MCF 10A (cell line): ENCODE results near the gene TNFSF15. TPM values are rescaled to one million over a fixed set of nuclear protein-coding genes. Genes with fewer than 3 reads are reported as not detected.

Experiments used
- BruUV-seq: library from RNA; stranded (reverse); fragments of 400-500 nt; replicated peaks from 2 replicates; lab custom pipeline; 2021; lab: Mats Ljungman, UMichigan
- CTCF ChIA-PET: fragments of 300-600 bp; sonication (Branson Sonifier 250); formaldehyde crosslinking; extraction: SDS; loops from one replicate; lab custom pipeline; 2021; ENCODE audit warnings: antibody characterized with exemption, inconsistent platforms; lab: Yijun Ruan, JAX
- POLR2A ChIA-PET: fragments of 300-600, 350-650 bp; sonication (Branson Sonifier 250); formaldehyde crosslinking; extraction: SDS; loops from one replicate; lab custom pipeline; 2020; ENCODE audit warnings: antibody characterized with exemption, inconsistent platforms; lab: Yijun Ruan, JAX
- DNase-seq: peaks from one replicate; pipeline ENCODE4 v3.0.0-alpha.2; 2018; ENCODE audit not compliant: unreplicated experiment
- H3K27ac Mint-ChIP-seq: one replicate; pipeline ENCODE4 v1.8.0; 2022; ENCODE audit warnings: mild to moderate bottlenecking, low read depth, mixed read lengths; ENCODE audit not compliant: unreplicated experiment
- H3K27me3 Mint-ChIP-seq: one replicate; pipeline ENCODE4 v1.8.0; 2022; ENCODE audit warnings: mixed read lengths; ENCODE audit not compliant: insufficient read depth, unreplicated experiment
- H3K36me3 Mint-ChIP-seq: one replicate; pipeline ENCODE4 v1.8.0; 2022; ENCODE audit warnings: mild to moderate bottlenecking, moderate library complexity, mixed read lengths; ENCODE audit not compliant: insufficient read depth, unreplicated experiment
- H3K4me1 Mint-ChIP-seq: one replicate; pipeline ENCODE4 v1.8.0; 2022; ENCODE audit warnings: mixed read lengths; ENCODE audit not compliant: insufficient read depth, unreplicated experiment
- H3K4me3 Mint-ChIP-seq: one replicate; pipeline ENCODE4 v1.8.0; 2022; ENCODE audit warnings: mild to moderate bottlenecking, moderate library complexity, mixed read lengths; ENCODE audit not compliant: unreplicated experiment
- H3K9me3 Mint-ChIP-seq: one replicate; pipeline ENCODE4 v1.8.0; 2022; ENCODE audit warnings: mixed read lengths; ENCODE audit not compliant: unreplicated experiment
- CTCF ChIP-seq: fragments of 200-600 bp; IDR thresholded peaks from one replicate; pipeline ENCODE4 v1.8.0; 2022; ENCODE audit warnings: antibody characterized with exemption, mild to moderate bottlenecking; ENCODE audit not compliant: unreplicated experiment
- intact Hi-C: fragments of 100-400 bp; cut with micrococcal nuclease; formaldehyde crosslinking; loops from 2 replicates; pipeline ENCODE4 v1.14.1; 2022
- total RNA-seq: library from RNA; stranded (reverse); gene quantifications from 2 replicates; pipeline ENCODE4 v1.2.3, GENCODE V29; 2022

The TNFSF15 gene
- total RNA-seq, 1 experiment from 2014 or later: 1.9 TPM

GRCh38 chr9:114770991-114771390 lies 34.8 kb downstream of the TNFSF15 start:
- Mint-ChIP-seq H3K4me3 (no peak overlapping the region), H3K36me3 (no peaks in the 10 kb centered on the region), H3K9me3 (no peaks in the 10 kb centered on the region), H3K27me3 (peaks cover 9% of the 10 kb centered on the region), H3K4me1 (peaks cover 5% of the 10 kb centered on the region), H3K27ac (no peak overlapping the region)
- CTCF ChIA-PET: interaction anchor here (0.7 to 1.3 kb wide), 3 partner anchors 11 to 753 kb away, joined by 3 to 8 read pairs (median 5); no protein-coding TSS in a partner anchor
- DNase-seq: no peak
- intact Hi-C loops: no loop called here
- TF ChIP-seq CTCF: no peak
- no TSS peak for BruUV-seq
- POLR2A ChIA-PET: interaction anchor here (1.4 kb wide), 1 partner anchor 9 kb away, joined by 3 read pairs; no protein-coding TSS in a partner anchor

GRCh38 chr9:114769624-114770023 lies 36.2 kb downstream of the TNFSF15 start:
- BruUV-seq: no TSS peak
- Mint-ChIP-seq H3K27me3 (no peaks in the 10 kb centered on the region), H3K27ac (no peak overlapping the region)

GRCh38 chr9:114763220-114763619 lies 42.6 kb downstream of the TNFSF15 start:
- DNase-seq: no peak
- Mint-ChIP-seq H3K27ac (no peak overlapping the region), H3K27me3 (peaks cover 13% of the 10 kb centered on the region), H3K4me1 (no peaks in the 10 kb centered on the region), H3K36me3 (no peaks in the 10 kb centered on the region), H3K4me3 (no peak overlapping the region), H3K9me3 (no peaks in the 10 kb centered on the region)
- intact Hi-C loops: no loop called here
- POLR2A ChIA-PET: no interaction called here
- CTCF ChIA-PET: interaction anchor here (0.6 kb wide), 2 partner anchors 139 to 221 kb away, joined by 3 to 4 read pairs; no protein-coding TSS in a partner anchor
- no TSS peak for BruUV-seq
- no peak for TF ChIP-seq CTCF

More at GRCh38 chr9:114769624-114770023, 36.2 kb downstream of the TNFSF15 start:
- Mint-ChIP-seq H3K4me3 (no peak overlapping the region), H3K9me3 (no peaks in the 10 kb centered on the region), H3K4me1 (peaks cover 5% of the 10 kb centered on the region), H3K36me3 (no peaks in the 10 kb centered on the region)
- CTCF ChIA-PET: interaction anchor here (0.8 to 1.3 kb wide), 3 partner anchors 36 to 755 kb away, joined by 3 to 4 read pairs (median 4); partner anchors contain the start of gene TNFSF15
- no peak for DNase-seq
- no peak for TF ChIP-seq CTCF
- intact Hi-C loops: no loop called here
- POLR2A ChIA-PET: no interaction called here

DNA sequence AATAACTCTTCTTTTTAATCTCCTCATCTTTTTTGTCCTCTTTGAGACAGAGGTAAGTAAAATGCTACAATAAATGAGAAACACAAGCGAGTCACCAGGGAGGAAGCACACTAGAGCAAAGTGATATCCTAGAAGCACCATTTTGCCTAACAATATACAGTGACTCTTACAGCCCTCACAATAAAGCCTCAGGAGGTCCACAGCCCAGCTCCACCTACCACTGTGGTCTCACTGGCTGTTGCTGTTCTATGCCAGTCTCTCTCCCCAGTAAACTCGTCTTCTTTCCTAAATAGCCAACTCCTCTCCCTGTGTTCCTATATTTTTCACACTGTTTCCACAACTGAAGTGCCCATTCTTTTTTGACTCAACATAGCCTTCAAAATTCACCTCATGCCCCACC lies 44.3 kb downstream of the TNFSF15 start:
- TF ChIP-seq CTCF: no peak
- no TSS peak for BruUV-seq
- ChIA-PET CTCF (interaction anchor here (0.6 kb wide), 1 partner anchor 12 kb away, joined by 3 read pairs; no protein-coding TSS in a partner anchor), POLR2A (interaction anchor here (0.5 to 1.4 kb wide), 2 partner anchors 18 to 64 kb away, joined by 3 read pairs; no protein-coding TSS in a partner anchor)
- H3K4me1 Mint-ChIP-seq: no peaks in the 10 kb centered on the region
- H3K27ac Mint-ChIP-seq: no peak overlapping the region
- H3K27me3 Mint-ChIP-seq: peaks cover 23% of the 10 kb centered on the region
- H3K36me3 Mint-ChIP-seq: no peaks in the 10 kb centered on the region
- intact Hi-C loops: no loop called here
- H3K4me3 Mint-ChIP-seq: no peak overlapping the region
- no peak for DNase-seq
- no peaks in the 10 kb centered on the region for H3K9me3 Mint-ChIP-seq
